ENCODE data around the gene STAB1.

- TF ChIP-seq CTCF (IDR thresholded peaks at IDR 0.05) (no peak), POLR2A (IDR thresholded peaks at IDR 0.05) (no peak)
These were observed 62.1 kb downstream of the STAB1 start for GRCh38 chr3:52557011-52557960.
